NT2/D1 (cell line): ENCODE data around the gene HPS1.

Source experiments
- SUZ12 ChIP-seq: IDR thresholded peaks from 2 replicates; pipeline ENCODE4 v1.6.1; 2011; ENCODE audit not compliant: insufficient read length, insufficient read depth; ENCODE audit errors: extremely low read depth
- ZNF274 ChIP-seq: IDR thresholded peaks from 2 replicates; pipeline ENCODE4 v1.6.1; 2011; ENCODE audit warnings: mild to moderate bottlenecking, low read depth, low read length

- TF ChIP-seq SUZ12 (no peak), ZNF274 (no peak)
Measured at GRCh38 chr10:98424295-98425254, 22.2 kb downstream of the HPS1 start.
